SHP77 treated with DMSO at 0.1 percent for 48 hours (cell line): ENCODE results near the gene ADRB1.

Experiments
- DNase-seq: peaks from one replicate; lab custom pipeline; 2025; lab: John Stamatoyannopoulos, UW

The ADRB1 gene

GRCh38 chr10:114094795-114095194, 51.1 kb downstream of the ADRB1 start:
- DNase-seq, result no peak

GRCh38 chr10:114095559-114096337, 52.1 kb downstream of the ADRB1 start:
- no peak for DNase-seq
